ENCODE measurements around the gene DNAJC5.

- TF ChIP-seq CTCF (optimal IDR thresholded peaks at IDR 0.05 in 1 of 3, IDR thresholded peaks at IDR 0.05 in 1 of 3, conservative IDR thresholded peaks at IDR 0.05 in 1 of 3; ENCODE audit: extremely low read depth in 1 of 3, insufficient read depth in 2 of 3, low read length in 3 of 3) (no peak), EZH2 (IDR thresholded peaks at IDR 0.05; ENCODE audit: low read length) (no peak)
Measured at GRCh38 chr20:63958964-63959698, 64.2 kb downstream of the DNAJC5 start.
